ENCODE measurements around the gene SCN5A.
"Not testable (repeated sequence)": the region's sequence is repeated elsewhere in the genome, so short reads cannot be mapped to it uniquely, and the experiment has no call there.

SCN5A gene

DNA sequence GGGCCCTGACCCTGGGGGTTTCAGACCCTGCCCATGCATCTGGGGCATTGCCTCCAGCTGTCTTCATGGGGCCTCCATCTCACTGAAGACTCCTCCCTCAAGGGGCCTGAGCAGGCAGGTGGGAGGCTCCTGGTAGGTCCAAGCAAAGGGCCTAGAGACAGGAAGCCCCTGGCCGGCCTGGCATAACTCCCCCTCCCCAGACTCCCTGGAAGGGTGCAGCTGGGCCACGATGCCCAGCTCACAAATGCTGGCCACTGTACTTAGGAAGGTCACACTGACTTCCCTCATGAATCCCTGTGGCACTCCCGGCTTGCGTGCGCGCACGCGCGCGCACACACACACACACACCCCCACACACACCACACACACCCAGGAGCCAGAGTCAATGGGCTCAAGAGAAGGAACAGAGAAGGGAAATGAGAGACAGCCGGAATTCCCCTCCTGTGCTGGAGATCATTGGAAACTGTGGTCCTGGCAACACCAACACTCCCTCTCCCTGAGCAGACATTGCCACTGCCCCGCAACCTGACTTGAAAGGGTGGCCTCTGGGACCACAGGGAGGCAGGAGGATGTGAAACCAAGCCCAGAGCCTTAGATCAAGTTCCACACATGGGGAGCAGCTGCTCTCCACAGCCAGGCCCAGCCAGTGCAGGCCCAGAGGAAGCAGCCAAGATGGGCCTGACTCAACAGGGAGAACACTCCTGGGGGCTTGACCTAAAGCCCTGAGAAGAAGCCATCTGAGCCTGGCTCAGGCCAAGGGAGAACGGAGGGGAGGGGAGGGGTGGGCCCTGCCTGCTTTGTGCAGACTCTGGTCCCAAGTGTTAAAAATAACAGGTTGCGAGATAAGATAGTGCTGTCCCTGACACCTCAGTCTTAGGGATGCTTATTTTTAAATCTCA lies 69.7 kb downstream of the SCN5A start:
- no peak for DNase-seq (ENCODE audit: low read depth in 1 of 2, low spot score in 1 of 2)

DNA sequence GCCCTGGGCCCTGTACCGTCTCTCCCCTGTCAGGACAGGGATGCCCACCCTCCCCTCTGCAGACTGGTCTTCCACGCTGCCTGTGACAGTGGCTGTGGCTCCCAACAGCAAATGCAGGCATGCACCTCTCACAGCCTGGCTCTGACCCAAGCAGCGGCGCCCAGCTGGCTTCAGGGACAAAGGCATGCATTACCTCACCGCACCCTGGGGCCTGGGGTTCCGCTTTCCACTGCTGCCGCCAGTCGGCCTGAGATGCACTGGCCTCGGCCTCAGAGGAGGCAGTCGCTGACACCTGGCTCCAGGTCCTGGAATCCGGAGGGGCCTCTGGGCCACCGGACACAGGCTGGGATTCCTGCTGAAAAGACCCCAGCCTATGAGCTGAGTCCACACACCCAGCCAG lies 70.3 kb downstream of the SCN5A start:
- no peak for DNase-seq (ENCODE audit: low read depth in 1 of 2, low spot score in 1 of 2)

DNA sequence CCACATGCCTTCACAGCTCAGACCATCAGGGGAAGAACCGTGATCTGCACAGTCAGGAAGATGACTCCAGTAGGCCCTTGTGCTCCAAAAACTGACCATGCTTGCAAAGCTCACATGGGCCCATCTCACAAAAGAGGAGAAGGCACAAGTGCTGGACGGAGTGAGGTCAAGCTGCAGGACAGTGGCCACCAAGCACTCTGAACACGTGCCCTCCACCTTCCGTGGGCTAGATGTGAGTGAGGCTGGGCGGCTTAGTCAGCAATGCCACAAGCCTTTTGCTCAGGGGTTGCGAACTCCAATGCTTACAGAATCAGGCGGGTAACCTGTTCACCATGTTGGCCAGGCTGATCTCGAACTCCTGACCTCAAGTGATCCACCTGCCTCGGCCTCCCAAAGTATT lies 70.9 kb downstream of the SCN5A start:
- DNase-seq (ENCODE audit: low read depth in 1 of 2, low spot score in 1 of 2), result no peak

DNA sequence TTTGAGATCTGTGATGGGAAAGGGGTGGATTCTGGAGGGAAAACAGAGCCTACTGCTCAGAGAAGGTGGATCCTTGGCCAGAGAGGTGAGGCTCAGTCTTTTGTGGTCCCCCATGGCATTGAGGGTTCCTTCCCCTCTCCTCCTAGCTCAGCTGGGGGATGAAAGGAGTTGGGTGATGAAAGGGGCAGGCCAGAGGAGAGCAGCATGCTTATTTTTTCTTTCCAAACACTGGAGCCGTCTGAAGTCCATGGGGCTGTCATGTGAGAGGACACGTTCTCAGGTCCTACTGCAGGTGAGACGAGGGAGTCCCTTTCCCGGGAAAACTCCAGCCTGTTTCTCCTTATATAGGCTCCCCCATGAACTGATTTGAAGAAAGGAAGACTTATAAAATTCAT lies 71.4 kb downstream of the SCN5A start:
- DNase-seq (ENCODE audit: low read depth in 1 of 2, low spot score in 1 of 2), result no peak

DNA sequence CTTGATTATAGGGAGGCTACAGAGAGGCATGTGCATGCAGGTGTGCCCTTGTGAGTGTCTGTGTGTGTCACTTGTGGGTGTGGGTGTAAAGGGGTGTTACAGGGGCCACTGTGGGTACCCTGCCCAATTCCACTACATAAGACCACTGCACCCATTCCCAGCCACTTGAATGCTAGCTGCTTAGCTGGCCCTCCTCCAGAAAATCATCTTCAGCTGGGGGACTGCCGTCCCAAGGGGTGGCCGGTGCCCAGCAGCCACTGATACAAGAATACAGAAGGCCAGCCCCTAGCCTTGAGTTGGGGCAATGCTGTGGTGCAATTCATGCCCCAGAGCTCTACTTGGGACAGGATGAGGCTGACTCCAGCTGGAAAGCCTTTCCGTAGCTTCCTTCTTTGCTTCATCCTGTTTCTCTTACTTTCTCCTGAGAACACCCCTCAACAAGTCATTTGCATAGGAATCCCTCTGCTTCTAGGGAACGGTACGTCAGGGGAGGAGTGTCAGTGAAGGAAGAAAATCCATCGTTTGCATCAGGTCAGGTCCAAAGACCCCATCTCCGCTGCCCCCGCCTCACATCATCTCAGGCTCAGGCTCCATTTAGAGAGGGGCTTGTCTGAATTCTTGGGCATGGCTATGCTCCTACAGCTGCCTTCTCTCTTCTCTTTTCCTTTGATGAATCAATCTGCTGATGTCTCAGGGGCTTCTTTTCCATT lies 72.0 kb downstream of the SCN5A start:
- DNase-seq (ENCODE audit: low read depth in 1 of 2, low spot score in 1 of 2), result no peak

DNA sequence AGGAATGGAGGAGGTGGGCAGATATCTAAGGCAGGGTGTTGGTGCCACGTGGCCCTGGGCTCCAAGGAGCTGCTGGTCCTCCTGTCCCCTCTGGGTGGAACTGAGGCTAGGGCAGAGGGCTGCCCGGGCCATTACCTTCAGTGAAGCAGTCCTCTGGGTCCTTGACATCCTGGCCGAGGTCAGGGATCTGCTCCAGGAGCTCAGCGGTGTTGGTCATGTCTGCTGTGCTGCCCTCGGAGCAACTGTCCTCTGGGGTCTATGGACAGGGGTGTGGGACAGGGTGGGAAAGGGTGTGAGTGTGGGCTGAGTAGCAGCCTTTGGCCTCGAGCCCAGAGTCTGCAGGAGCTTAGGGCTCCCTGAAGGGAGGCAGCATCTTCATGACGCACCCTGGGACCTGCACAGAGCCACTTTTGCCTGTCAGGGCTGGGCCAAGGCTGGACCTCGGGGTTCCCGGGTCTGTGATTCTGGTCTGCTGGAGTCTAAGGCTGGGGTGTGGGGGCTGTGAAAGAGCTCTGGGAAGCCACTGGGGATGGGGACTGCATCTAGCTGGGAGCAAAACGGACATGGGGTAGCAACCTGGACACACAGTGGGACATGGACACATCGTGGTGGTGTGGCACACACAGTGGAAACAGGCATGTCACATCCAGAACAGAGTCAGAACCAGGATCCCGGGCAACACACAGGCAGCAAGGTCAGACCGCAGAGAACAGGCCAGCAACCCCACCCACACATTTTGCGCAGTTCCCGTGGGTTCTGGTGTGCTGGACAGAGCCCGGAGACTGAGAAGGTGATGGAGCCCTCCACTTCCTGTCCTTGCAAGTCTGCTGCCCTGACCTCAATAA lies 72.7 kb downstream of the SCN5A start:
- DNase-seq (ENCODE audit: low read depth in 1 of 2, low spot score in 1 of 2), result no peak

DNA sequence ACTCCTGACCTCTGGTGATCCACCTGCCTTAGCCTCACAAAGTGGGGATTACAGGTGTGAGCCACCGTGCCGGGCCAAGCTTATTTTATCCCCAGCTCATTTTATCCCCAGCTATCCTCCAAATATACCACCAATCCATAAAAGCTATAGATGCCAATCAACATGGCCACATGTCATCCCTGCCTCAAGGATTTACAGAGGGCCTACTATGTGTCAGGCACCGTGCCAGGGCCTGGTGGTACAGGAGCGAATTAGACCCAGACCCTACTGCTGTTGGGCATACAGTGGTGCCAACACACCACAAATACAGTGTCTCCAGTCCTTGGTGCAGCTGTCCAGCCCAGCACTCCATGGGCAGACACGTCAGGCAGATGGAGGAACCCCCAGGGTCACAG lies 73.4 kb downstream of the SCN5A start:
- DNase-seq (ENCODE audit: low read depth in 1 of 2, low spot score in 1 of 2), result no peak

DNA sequence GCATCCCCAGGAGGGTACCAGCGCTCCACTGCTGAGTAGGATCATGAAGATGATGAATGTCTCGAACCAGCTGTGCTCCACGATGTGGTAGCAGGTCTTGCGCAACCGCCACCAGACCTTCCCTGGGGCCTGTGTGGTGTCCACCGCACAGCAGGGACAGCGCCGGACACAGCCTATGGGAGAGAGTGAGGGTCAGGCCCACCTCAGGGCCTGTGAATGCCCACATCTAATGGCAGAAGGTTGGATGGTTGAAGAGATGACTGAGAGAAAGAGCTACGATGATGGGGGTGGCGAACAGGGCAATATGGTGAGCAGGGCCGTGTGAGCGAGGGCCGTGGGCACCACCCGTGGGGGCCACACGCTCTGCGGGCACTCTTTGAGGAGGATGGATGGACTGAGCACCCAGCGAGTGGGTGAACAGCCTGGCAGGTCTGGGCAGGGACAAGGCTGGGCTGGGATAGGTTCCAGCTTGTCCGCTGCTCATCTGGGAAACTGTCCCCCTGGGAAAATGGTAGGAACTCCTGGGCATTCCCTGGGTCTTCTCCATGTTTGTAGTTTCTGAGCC lies 74.1 kb downstream of the SCN5A start:
- DNase-seq (ENCODE audit: low read depth in 1 of 2, low spot score in 1 of 2), result no peak

DNA sequence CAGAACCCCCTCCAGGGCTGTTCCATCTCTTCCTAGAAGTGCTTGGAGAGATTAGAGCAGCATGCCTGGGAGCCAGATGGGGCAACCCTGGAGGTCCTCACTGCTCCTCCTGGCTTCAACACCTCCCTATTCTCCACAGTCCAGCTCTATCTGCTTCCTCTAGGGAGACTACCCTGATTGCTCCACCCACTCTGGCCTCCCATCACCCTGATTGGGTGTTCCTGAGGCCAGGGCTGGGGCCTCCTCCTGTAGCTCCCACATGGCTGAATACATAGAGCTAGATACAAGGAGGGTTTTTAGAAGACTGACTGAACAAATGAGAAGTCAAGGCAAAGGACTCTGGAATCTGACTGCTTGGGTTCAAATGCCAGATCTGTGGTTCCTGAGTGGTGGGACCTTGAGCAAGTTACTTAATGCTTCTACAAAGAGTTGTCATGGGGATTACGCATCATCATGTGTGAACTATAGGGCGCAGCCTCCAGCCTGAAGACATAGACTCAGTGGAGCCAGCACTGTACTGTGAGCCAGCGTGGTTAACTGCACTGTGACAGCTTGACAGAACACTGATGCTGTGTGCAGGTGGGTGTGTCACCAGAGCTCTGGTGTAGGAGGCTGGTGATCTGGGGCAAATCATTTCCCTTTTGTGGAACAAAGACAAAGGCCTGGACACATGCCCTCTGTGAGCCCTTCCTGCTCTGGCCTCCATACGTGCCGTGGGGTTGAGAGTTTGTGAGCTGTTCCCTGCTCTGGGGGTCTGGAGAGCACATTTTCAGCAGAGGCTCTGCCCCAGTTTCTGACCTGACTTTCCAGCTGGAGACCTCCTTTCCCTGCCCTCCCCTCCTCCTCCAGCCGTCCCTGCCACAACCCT lies 74.8 kb downstream of the SCN5A start:
- DNase-seq (ENCODE audit: low read depth in 1 of 2, low spot score in 1 of 2), result no peak

DNA sequence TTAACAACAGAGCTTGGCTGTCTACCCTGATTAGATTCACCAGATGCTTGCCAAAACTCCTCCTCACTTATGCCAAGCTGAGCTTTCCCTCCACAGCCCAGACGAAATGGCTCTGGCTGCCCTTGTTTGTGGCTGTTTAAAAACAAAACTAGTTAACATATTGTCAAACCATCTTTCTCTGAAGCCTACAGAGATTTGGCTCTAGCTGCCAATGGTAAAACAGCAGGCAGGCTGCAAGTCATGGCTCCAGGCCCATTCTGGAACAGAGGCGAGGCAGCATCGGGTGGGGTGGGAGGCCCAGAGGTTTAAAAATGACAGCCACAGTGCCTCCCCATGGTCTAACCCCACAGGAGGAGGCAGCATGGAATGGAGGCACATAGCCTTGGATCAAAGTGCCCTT lies 75.9 kb downstream of the SCN5A start:
- no peak for DNase-seq (ENCODE audit: low read depth in 1 of 2, low spot score in 1 of 2)

DNA sequence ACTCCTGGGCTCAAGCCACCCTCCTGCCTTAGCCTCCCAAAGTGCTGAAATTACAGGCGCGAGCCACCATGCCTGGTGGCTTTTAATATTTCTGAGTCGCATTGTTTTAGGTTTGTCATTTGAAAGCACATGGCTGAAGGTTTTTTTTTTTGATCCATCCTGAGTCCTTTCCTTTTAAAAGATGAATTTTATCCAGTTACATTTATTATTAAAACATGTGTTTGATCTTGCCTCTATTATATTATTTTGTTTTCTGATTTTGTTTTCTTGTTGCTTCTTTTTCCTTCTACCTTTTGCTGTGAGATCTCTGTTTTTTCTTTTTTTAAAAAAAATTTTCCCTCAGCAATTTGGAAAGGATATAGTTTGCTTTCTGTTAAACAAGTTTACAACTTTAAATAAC lies 76.4 kb downstream of the SCN5A start:
- no peak for DNase-seq (ENCODE audit: low read depth in 1 of 2, low spot score in 1 of 2)

DNA sequence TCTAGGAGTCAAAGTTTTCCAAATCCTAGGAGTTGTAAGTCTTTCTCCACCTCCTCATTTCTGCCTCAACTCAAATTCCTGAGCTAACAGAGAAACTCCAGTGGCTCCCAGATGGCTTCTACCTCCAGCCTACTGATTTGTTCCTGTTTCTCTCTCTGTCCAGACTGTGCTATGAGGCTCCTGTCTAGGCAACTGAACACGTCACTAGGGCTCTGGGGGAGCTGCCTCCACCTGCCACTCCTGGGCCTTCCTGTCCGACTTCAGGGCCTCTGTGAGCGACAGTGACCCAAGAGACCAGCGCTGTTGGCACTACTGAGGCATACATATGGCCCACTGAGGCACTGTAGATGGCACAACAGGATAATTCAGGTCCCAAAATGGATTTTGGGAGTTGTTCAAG lies 82.0 kb downstream of the SCN5A start:
- DNase-seq (ENCODE audit: low read depth in 1 of 2, low spot score in 1 of 2), result no peak

DNA sequence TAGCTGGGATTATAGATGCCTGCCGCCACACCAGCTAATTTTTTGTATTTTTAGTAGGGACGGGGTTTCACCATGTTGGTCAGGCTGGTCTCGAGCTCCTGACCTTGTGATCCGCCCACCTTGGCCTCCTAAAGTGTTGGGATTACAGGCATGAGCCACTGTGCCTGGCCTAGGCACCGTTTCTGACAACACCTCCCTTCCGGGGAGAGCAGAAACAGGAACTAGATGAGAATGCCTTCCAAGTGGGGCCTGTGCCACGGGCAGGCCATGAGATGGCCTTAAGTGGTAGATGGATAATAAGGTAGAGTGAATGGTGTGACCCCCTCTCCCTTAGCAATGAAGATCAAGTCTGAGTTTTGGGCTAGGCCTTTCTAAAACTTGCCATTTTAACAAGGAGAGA lies 82.7 kb downstream of the SCN5A start:
- DNase-seq (ENCODE audit: low read depth in 1 of 2, low spot score in 1 of 2), result not testable (repeated sequence)

DNA sequence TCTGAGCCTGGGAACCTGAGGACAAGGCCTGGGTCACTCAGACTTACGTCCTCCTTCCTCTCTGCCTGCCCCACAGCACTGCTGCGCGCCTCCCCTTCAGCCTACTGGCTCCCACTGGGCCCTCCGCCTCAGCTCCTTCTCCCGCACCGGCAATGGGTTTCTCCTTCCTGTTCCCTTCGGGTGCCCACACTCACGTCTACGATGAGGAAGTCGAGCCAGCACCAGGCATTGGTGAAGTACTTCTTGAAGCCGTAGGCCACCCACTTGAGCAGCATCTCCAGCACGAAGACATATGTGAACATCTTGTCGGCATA lies 83.3 kb downstream of the SCN5A start:
- no peak for DNase-seq (ENCODE audit: low read depth in 1 of 2, low spot score in 1 of 2)

DNA sequence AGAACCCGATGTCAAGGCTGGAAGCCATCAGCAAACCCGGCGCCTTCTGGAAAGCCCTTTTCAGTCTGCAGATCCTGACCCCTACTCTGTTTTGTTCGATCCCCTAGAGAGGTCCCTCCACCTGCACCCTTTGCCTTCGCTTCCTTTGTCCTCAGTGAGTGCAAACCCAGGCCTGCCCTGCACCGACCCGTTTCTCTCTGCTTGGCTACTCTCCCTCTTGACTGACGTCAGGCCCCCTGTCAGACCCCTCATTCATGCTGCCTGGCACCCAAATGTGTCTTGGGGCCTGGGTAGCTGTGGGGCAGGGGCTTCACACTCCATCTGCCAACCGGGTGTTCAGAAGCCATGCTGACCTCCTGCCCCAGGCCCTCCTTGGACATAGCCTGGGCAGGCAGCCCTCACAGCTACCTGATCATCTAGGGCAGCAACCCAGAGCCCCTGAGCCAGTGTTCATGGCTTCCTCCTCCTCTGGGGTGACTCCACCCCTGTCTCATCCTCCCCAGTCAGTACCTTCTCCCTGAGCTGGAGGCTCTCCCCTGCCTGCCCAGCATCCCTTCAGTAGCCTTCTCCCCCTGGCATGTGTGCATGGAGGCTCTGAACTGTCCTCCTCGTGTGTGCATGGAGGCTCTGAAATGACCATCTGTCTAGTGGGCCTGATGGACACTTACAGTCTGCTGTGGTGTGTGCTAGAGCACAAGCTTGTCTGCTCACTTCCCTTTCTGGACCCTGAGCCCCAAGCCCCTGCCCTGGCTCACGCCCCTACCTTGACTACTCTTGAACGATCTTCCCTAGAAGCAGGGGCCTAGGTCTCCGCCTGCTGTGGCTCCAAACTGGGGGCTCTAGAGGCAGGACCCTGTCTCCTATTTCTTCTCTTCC lies 83.9 kb downstream of the SCN5A start:
- DNase-seq (ENCODE audit: low read depth in 1 of 2, low spot score in 1 of 2), result no peak

DNA sequence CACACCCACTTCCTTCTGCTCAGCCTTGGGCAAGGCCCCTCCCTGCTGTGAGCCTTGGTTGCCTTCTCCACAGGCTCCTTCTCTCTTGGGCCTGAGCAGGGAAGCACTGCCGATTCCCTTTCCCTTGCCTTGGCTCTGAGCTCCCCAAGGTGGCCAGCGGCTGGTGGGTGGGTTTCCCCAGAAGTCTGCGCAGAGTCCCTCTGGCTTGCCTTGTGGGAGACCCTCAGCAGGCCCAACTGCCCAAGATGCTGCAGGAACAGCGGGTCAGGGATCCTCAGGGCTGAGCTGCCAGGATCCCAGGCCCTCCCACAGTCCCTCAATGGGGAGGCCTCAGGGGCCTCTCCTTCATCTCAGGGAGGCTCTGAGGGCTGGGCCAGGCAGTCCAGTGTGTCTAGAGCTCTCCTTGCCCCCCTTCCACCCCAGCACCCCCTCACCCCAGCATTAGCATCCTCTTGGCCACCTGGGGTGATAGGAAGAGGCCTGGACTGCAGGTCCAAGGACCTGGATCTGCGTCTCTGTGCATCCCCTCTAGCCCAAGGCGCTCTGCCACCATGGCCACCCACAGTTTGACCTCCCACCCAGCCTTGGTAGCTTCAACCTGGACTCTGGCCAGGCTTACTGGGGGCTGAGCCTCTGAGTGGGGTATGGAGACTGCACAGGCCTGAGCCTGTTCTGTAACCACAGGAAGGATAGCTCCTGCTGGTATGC lies 84.7 kb downstream of the SCN5A start:
- no peak for DNase-seq (ENCODE audit: low read depth in 1 of 2, low spot score in 1 of 2)

DNA sequence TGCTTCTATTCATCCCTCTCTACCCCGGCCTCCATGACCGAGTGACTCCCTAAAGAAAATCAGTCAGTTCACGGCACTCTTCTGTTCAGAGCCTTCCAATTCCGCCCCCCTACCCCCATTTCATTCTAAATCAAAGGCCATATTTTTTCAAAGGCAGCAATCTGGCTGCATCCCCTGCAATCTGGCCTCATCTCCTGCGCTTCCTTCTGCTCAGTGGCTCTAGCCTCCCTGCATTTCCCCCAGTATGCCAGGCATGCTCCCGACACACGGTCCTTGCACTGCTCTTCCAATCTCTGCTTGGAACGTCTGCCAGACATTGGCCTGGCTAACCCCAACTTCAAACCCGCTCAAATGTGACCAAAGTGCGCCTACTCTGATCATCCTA lies 85.6 kb downstream of the SCN5A start:
- no peak for DNase-seq (ENCODE audit: low read depth in 1 of 2, low spot score in 1 of 2)

DNA sequence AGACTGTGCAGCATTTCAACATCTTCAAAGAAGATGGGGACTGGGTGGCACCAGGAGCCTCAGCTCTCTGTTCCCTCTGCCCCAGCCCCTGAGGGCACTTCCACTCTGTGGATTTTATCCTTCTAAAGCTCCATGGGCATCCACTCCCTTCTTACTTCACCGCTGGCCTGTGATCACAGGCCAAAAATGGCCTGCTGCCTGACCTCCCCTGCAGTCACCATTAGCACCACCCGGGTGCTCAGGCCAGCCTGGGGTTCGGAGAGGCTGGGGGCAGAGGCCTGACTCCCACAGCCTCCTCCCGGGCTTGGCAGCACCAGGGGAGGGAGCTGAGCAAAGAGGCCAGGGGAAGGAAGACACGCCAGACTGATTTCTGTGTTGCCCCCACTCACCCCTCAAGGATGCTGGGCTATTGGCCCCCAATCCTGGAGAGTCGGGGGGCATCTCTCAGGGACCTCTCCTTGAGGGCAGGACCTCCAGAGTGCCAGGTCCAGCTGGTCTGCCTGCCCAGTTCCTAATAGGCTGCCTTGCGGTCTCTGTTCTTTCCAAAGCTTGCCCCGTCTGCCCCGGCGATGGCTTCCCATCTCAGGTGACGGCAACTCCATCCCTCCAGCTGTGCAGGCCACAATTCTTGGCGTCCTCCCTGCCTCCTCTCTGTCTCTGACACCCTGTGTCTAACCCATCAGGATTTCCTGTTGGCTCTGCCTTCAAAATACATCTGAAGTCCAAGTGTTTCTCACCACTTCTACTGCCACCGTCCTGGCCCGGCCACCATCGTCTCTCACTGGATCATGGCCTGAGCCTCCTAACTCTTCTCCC lies 86.2 kb downstream of the SCN5A start:
- DNase-seq (ENCODE audit: low read depth in 1 of 2, low spot score in 1 of 2), result no peak
